GM12801 (cell line): Measurements from ENCODE around the gene OGDH.

Source experiments
- CTCF ChIP-seq: IDR thresholded peaks from one replicate; pipeline ENCODE4 v1.5.1; 2011; ENCODE audit warnings: control low read depth; ENCODE audit not compliant: insufficient read length; ENCODE audit errors: extremely low read depth

The OGDH gene

GRCh38 chr7:44617225-44617890 is 10.9 kb downstream of the OGDH start:
- no peak for TF ChIP-seq CTCF

GRCh38 chr7:44618045-44618444 is 11.6 kb downstream of the OGDH start:
- no peak for TF ChIP-seq CTCF

GRCh38 chr7:44618753-44619152 is 12.3 kb downstream of the OGDH start:
- no peak for TF ChIP-seq CTCF

GRCh38 chr7:44621034-44621749 is 14.8 kb downstream of the OGDH start:
- TF ChIP-seq CTCF = no peak

GRCh38 chr7:44621750-44622103 is 15.3 kb downstream of the OGDH start:
- no peak for TF ChIP-seq CTCF

- TF ChIP-seq CTCF = no peak
These were observed 16.1 kb downstream of the OGDH start for GRCh38 chr7:44622342-44623151.

GRCh38 chr7:44624318-44624717 is 17.9 kb downstream of the OGDH start:
- no peak for TF ChIP-seq CTCF
